ENCODE measurements around the gene RASL11A.
"Not testable (repeated sequence)": the region's sequence is repeated elsewhere in the genome, so short reads cannot be mapped to it uniquely, and the experiment has no call there.

RASL11A gene

GRCh38 chr13:27269114-27269665 is 1.4 kb upstream of the RASL11A start:
- no peak for DNase-seq

- DNase-seq: no peak
These were observed 1.0 kb downstream of the RASL11A start for GRCh38 chr13:27271570-27272096.

- DNase-seq: no peak
These were observed 3.2 kb downstream of the RASL11A start for GRCh38 chr13:27273658-27274425.

- DNase-seq: no peak
These were observed 4.0 kb downstream of the RASL11A start for GRCh38 chr13:27274631-27275030.

GRCh38 chr13:27276188-27276587 is 5.6 kb downstream of the RASL11A start:
- no peak for DNase-seq

GRCh38 chr13:27279506-27279905 is 8.9 kb downstream of the RASL11A start:
- no peak for DNase-seq

- DNase-seq: no peak
These were observed 9.5 kb downstream of the RASL11A start for GRCh38 chr13:27280009-27280656.

GRCh38 chr13:27280841-27281240 is 10.2 kb downstream of the RASL11A start:
- DNase-seq: no peak

- no peak for DNase-seq
These were observed 10.8 kb downstream of the RASL11A start for GRCh38 chr13:27281420-27281819.

- no peak for DNase-seq
These were observed 13.4 kb downstream of the RASL11A start for GRCh38 chr13:27283906-27284493.

GRCh38 chr13:27288392-27288791 is 17.8 kb downstream of the RASL11A start:
- no peak for DNase-seq

GRCh38 chr13:27289011-27289665 is 18.5 kb downstream of the RASL11A start:
- DNase-seq: no peak

GRCh38 chr13:27290715-27291114 is 20.1 kb downstream of the RASL11A start:
- no peak for DNase-seq

GRCh38 chr13:27291967-27292366 is 21.3 kb downstream of the RASL11A start:
- not testable (repeated sequence) for DNase-seq

GRCh38 chr13:27293076-27293691 is 22.6 kb downstream of the RASL11A start:
- DNase-seq: no peak

GRCh38 chr13:27293873-27294515 is 23.4 kb downstream of the RASL11A start:
- DNase-seq: no peak

GRCh38 chr13:27295096-27295495 is 24.5 kb downstream of the RASL11A start:
- DNase-seq: no peak

- DNase-seq: no peak
These were observed 25.0 kb downstream of the RASL11A start for GRCh38 chr13:27295660-27296059.

GRCh38 chr13:27296496-27296895 is 25.9 kb downstream of the RASL11A start:
- DNase-seq: no peak

GRCh38 chr13:27298849-27299248 is 28.2 kb downstream of the RASL11A start:
- DNase-seq: no peak

GRCh38 chr13:27300406-27300805 is 29.8 kb downstream of the RASL11A start:
- not testable (repeated sequence) for DNase-seq
